AG09309 (cell line): ENCODE results near the gene RASGRF1.

Source experiments
- DNase-seq: peaks from one replicate; pipeline ENCODE4 v3.0.0-alpha.2; 2010; ENCODE audit warnings: low read depth
- H3K4me3 ChIP-seq: 2 replicates; pipeline ENCODE4 v1.5.1; 2011; ENCODE audit warnings: mild to moderate bottlenecking, low read depth, low read length, moderate library complexity; ENCODE audit not compliant: control insufficient read depth
- CTCF ChIP-seq: IDR thresholded peaks from 2 replicates; pipeline ENCODE4 v1.5.1; 2011; ENCODE audit warnings: mild to moderate bottlenecking, low read depth, low read length, inconsistent platforms; ENCODE audit not compliant: insufficient read depth, control insufficient read depth; ENCODE audit errors: missing control alignments

Gene RASGRF1

GRCh38 chr15:78993257-78993930 lies 97.2 kb downstream of the RASGRF1 start:
- DNase-seq = no peak
- no peak overlapping the region for H3K4me3 ChIP-seq
- TF ChIP-seq CTCF = no peak

- no peak for DNase-seq
- no peak overlapping the region for H3K4me3 ChIP-seq
- TF ChIP-seq CTCF = no peak
These were observed 97.9 kb downstream of the RASGRF1 start for GRCh38 chr15:78992416-78993256.

- no peak for DNase-seq
- TF ChIP-seq CTCF = no peak
- H3K4me3 ChIP-seq = no peak overlapping the region
These were observed 98.7 kb downstream of the RASGRF1 start for GRCh38 chr15:78991879-78992278.

GRCh38 chr15:78991476-78991875 lies 99.1 kb downstream of the RASGRF1 start:
- no peak overlapping the region for H3K4me3 ChIP-seq
- no peak for DNase-seq
- no peak for TF ChIP-seq CTCF

GRCh38 chr15:78990278-78990677 lies 100.3 kb downstream of the RASGRF1 start:
- TF ChIP-seq CTCF = no peak
- H3K4me3 ChIP-seq = no peak overlapping the region
- DNase-seq = no peak

GRCh38 chr15:78989701-78990240 lies 100.8 kb downstream of the RASGRF1 start:
- no peak for DNase-seq
- H3K4me3 ChIP-seq = no peak overlapping the region
- no peak for TF ChIP-seq CTCF
